HG03139 (cell line): ENCODE data around the gene PPP1R27.
A peak's percentile ranks its signal among the peaks of the same experiment; 100 is the strongest.
"Not testable (repeated sequence)": the region's sequence is repeated elsewhere in the genome, so short reads cannot be mapped to it uniquely, and the experiment has no call there.

Experiments used
- ATAC-seq: cut with Tn5 transposase; IDR thresholded peaks from one replicate; pipeline ENCODE4 v1.9.1; 2021; ENCODE audit not compliant: unreplicated experiment

Gene PPP1R27

GRCh38 chr17:81842378-81842724 lies 7.5 kb upstream of the PPP1R27 start:
- ATAC-seq, result no peak

GRCh38 chr17:81841866-81842265 lies 7.0 kb upstream of the PPP1R27 start:
- ATAC-seq, result no peak

GRCh38 chr17:81840826-81841778 lies 6.3 kb upstream of the PPP1R27 start:
- ATAC-seq, result no peak

- not testable (repeated sequence) for ATAC-seq
These were observed 5.2 kb upstream of the PPP1R27 start for GRCh38 chr17:81840059-81840458.

GRCh38 chr17:81839301-81839700 lies 4.5 kb upstream of the PPP1R27 start:
- ATAC-seq, result no peak

- ATAC-seq, result no peak
These were observed 4.0 kb upstream of the PPP1R27 start for GRCh38 chr17:81838753-81839255.

GRCh38 chr17:81837641-81838040 lies 2.8 kb upstream of the PPP1R27 start:
- no peak for ATAC-seq

- ATAC-seq, result no peak
These were observed 674 bp downstream of the PPP1R27 start for GRCh38 chr17:81833921-81834830.

- peak; percentile 69 for ATAC-seq
These were observed 1.5 kb downstream of the PPP1R27 start, which contains the start of gene MCRIP1 for GRCh38 chr17:81833160-81833920. TSS of gene MCRIP1 (minus strand) at chr17:81833291. CDS start at chr17:81824506, 8,785 bp downstream.

- ATAC-seq, result peak; percentile 9
These were observed 2.2 kb downstream of the PPP1R27 start for GRCh38 chr17:81832608-81833159.

GRCh38 chr17:81831957-81832607 lies 2.8 kb downstream of the PPP1R27 start:
- ATAC-seq, result peak; percentile 9

- ATAC-seq, result no peak
These were observed 3.3 kb downstream of the PPP1R27 start for GRCh38 chr17:81831563-81831956.

GRCh38 chr17:81829858-81830257 lies 5.0 kb downstream of the PPP1R27 start:
- no peak for ATAC-seq

- ATAC-seq, result no peak
These were observed 6.2 kb downstream of the PPP1R27 start for GRCh38 chr17:81828656-81829055.

GRCh38 chr17:81825841-81826466 lies 8.9 kb downstream of the PPP1R27 start:
- no peak for ATAC-seq

- ATAC-seq, result no peak
These were observed 10.3 kb downstream of the PPP1R27 start for GRCh38 chr17:81824595-81824994.

- ATAC-seq, result no peak
These were observed 10.9 kb downstream of the PPP1R27 start for GRCh38 chr17:81823820-81824550.

GRCh38 chr17:81822996-81823819 lies 11.6 kb downstream of the PPP1R27 start:
- no peak for ATAC-seq
